ENCODE measurements around the gene ANKRD28. TPM values are rescaled to one million over a fixed set of nuclear protein-coding genes. Genes with fewer than 3 reads are reported as not detected.

Gene ANKRD28
- total and polyA plus RNA-seq, 9 donors, result 21.2 to 79.4 (median 43.8) TPM

GRCh38 chr3:15690230-15690629, 107.5 kb downstream of the ANKRD28 start:
- 88 to 91% (median 90%) methylated on average over 4 of the region's 4 CpGs for WGBS, 3 donors
- Histone ChIP-seq H3K36me3 (no peaks in the 10 kb centered on the region), H3K4me3 (no peak overlapping the region), H3K27me3 (no peaks in the 10 kb centered on the region), H3K4me1 (ENCODE audit: insufficient read depth) (no peaks in the 10 kb centered on the region), H3K9me3 (no peaks in the 10 kb centered on the region), H3K27ac (no peak overlapping the region)
- intact Hi-C loops (cut with DNase I), result no loop called here
- TF ChIP-seq CTCF (IDR thresholded peaks at IDR 0.05) (no peak), EP300 (IDR thresholded peaks at IDR 0.05) (no peak), POLR2A (IDR thresholded peaks at IDR 0.05) (no peak)
- DNase-seq, result no peak

DNA sequence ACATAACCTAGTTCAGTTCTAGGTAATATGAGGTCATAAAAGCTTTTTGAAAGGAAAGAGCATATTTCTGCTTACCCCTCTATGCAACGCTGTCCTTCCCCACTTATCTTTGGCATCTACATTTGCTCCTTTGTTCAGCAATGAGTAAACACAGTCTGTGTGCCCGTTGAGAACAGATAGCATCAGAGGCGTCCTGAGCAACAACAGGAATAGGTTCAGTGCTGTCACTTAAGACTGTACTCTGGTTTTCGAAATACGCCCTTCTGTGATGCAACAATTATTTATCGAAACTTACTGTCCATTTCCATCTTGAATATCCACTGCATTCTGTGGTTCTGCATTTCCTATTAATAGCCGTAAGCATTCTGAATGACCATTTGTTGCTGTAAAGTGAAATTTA, 111.9 kb downstream of the ANKRD28 start:
- Histone ChIP-seq H3K36me3 (no peaks in the 10 kb centered on the region), H3K4me3 (no peak overlapping the region), H3K9me3 (no peaks in the 10 kb centered on the region), H3K27ac (no peak overlapping the region), H3K4me1 (ENCODE audit: insufficient read depth) (peaks cover 2% of the 10 kb centered on the region), H3K27me3 (no peaks in the 10 kb centered on the region)
- intact Hi-C loops (cut with DNase I), result no loop called here
- 88 to 91% (median 90%) methylated on average over 7 of the region's 7 CpGs for WGBS, 3 donors
- no peak for DNase-seq
- TF ChIP-seq EP300 (IDR thresholded peaks at IDR 0.05), result no peak
- no peak for TF ChIP-seq POLR2A (IDR thresholded peaks at IDR 0.05)
- TF ChIP-seq CTCF (IDR thresholded peaks at IDR 0.05), result no peak

DNA sequence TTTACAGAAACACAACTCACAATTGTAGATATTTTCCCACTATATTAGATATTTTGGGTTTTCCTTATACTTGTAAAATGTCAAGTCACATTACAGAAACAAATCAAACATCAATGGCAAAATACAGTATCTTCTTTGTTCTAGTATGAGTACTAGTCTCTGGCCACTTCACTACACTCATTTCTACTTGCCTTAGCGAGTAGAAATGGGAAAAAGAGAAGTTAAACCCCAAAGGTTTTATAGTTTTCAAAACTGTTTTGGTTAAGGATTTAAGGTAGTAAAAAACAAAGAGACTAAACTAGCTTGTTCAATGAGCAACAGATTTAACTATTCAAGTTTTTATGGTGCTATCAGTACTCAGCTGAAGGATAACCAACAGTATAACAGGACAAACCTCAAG, 114.5 kb downstream of the ANKRD28 start:
- TF ChIP-seq POLR2A (IDR thresholded peaks at IDR 0.05) (no peak), EP300 (IDR thresholded peaks at IDR 0.05) (no peak), CTCF (IDR thresholded peaks at IDR 0.05) (no peak)
- H3K27me3 ChIP-seq, result no peaks in the 10 kb centered on the region
- DNase-seq, result no peak
- no peak overlapping the region for H3K27ac ChIP-seq
- no peaks in the 10 kb centered on the region for H3K36me3 ChIP-seq
- H3K9me3 ChIP-seq, result no peaks in the 10 kb centered on the region
- no peak overlapping the region for H3K4me3 ChIP-seq
- intact Hi-C loops (cut with DNase I), result no loop called here
- H3K4me1 ChIP-seq (ENCODE audit: insufficient read depth), result peaks cover 2% of the 10 kb centered on the region
- WGBS, 3 donors, result 54 to 68% (median 64%) methylated on average over 1 of the region's 1 CpG

DNA sequence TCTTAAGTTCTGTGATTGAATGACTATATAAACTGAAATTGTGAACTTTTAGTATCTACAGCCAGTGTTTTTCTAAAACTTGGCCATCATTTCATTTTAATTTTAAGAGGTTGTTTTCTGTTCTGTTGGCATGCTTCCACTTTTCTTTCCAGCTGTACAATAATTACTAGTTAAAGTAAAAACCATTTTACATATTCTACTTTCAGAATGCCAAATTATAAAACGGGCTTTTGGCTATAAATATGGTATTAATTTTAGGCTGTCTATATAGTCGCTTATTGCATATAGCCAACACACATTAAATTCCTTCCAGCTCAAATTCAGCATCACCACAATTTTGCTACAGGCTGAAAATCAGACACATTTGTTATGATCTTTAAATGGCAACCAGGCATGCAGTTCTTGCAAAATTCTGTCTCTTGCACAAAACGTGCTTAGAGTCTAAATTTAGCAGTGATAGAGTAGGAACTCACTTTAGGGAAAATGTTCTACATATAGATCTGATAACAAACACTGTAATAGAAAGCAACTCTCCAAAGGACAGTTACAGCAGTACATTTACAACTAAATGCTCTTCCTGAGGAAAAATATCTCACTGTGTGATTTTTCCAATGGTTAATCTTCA, 115.1 kb downstream of the ANKRD28 start:
- Histone ChIP-seq H3K4me1 (ENCODE audit: insufficient read depth) (peaks cover 2% of the 10 kb centered on the region), H3K27me3 (no peaks in the 10 kb centered on the region), H3K9me3 (no peaks in the 10 kb centered on the region), H3K36me3 (no peaks in the 10 kb centered on the region), H3K27ac (peak overlapping the region in 1 of 2 donors; percentile 3), H3K4me3 (no peak overlapping the region)
- intact Hi-C loops (cut with DNase I), result no loop called here
- no peak for DNase-seq
- 7 to 11% (median 10%) methylated on average over 3 of the region's 3 CpGs for WGBS, 3 donors
- TF ChIP-seq POLR2A (IDR thresholded peaks at IDR 0.05), result no peak

DNA sequence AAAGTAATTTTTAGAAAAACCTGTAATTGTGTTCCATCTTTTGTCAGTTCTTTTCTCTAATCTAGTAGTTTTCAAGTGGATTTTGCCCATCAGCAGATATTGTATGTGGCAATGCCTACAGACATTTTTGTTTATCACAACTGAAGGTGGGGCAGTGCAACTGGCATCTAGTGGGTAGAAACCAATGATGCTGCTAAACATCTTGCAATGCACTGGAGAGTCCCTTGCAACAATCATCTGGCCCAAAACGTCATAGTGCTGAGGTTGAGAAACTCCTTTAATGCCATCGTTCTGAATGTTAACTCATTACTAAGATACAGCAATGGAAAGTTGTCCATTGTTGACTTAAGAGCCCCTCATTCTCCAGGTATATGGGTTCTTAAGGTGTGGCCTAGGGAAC, 116.1 kb downstream of the ANKRD28 start:
- no peak for TF ChIP-seq EP300 (IDR thresholded peaks at IDR 0.05)
- no peak for TF ChIP-seq POLR2A (IDR thresholded peaks at IDR 0.05)
- no peak for TF ChIP-seq CTCF (IDR thresholded peaks at IDR 0.05)
- Histone ChIP-seq H3K27ac (no peak overlapping the region), H3K4me3 (no peak overlapping the region), H3K9me3 (no peaks in the 10 kb centered on the region), H3K36me3 (no peaks in the 10 kb centered on the region), H3K27me3 (no peaks in the 10 kb centered on the region), H3K4me1 (ENCODE audit: insufficient read depth) (peaks cover 2% of the 10 kb centered on the region)
- 78 to 83% (median 80%) methylated on average over 2 of the region's 2 CpGs for WGBS, 3 donors
- intact Hi-C loops (cut with DNase I), result no loop called here
- no peak for DNase-seq

Measured in ovary (tissue), 9 donors.